Measurements from ENCODE around the gene ID3. TPM values are rescaled to one million over a fixed set of nuclear protein-coding genes. Genes with fewer than 3 reads are reported as not detected.
A peak's percentile ranks its signal among the peaks of the same experiment; 100 is the strongest.
"Not testable (repeated sequence)": the region's sequence is repeated elsewhere in the genome, so short reads cannot be mapped to it uniquely, and the experiment has no call there.

The ID3 gene
- total RNA-seq, 2 donors from 2014 or later = 65.9 to 118 TPM

- Histone ChIP-seq H3K4me1 (peaks cover 5% of the 10 kb centered on the region), H3K27ac (no peak overlapping the region), H3K36me3 (replicated peaks in 1 of 2; ENCODE audit: insufficient read depth in 1 of 2, low read depth in 2 of 2) (no peaks in the 10 kb centered on the region), H3K9me3 (no peaks in the 10 kb centered on the region), H3K27me3 (no peaks in the 10 kb centered on the region), H3K4me3 (no peak overlapping the region)
- WGBS, 2 donors = 87 to 94% methylated on average over 9 of the region's 9 CpGs
- ATAC-seq (no peak), DNase-seq (no peak)
- intact Hi-C loops (cut with DNase I) = loop anchor here (2.0 kb wide), 1 partner anchor 93 kb away; no protein-coding TSS in a partner anchor
- TF ChIP-seq POLR2A (IDR thresholded peaks at IDR 0.05) (no peak), CTCF (IDR thresholded peaks at IDR 0.05) (no peak)
Observed at GRCh38 chr1:23545851-23546250, 13.4 kb downstream of the ID3 start.

GRCh38 chr1:23544444-23545389 is 14.6 kb downstream of the ID3 start:
- DNase-seq (peak; percentile 85 to 87 (median 86)), ATAC-seq (peak; percentile 88)
- 31 to 32% methylated on average over 8 of the region's 8 CpGs for WGBS, 2 donors
- H3K4me1 ChIP-seq = peaks cover 9% of the 10 kb centered on the region
- no peaks in the 10 kb centered on the region for H3K9me3 ChIP-seq
- no peaks in the 10 kb centered on the region for H3K36me3 ChIP-seq (replicated peaks in 1 of 2; ENCODE audit: insufficient read depth in 1 of 2, low read depth in 2 of 2)
- no peaks in the 10 kb centered on the region for H3K27me3 ChIP-seq
- peak; percentile 78 to 98 (median 97) for TF ChIP-seq CTCF (IDR thresholded peaks at IDR 0.05)
- no peak for TF ChIP-seq POLR2A (IDR thresholded peaks at IDR 0.05)
- H3K4me3 ChIP-seq = no peak overlapping the region
- intact Hi-C loops (cut with DNase I) = loop anchor here (2.0 kb wide), 1 partner anchor 94 kb away; no protein-coding TSS in a partner anchor
- no peak overlapping the region for H3K27ac ChIP-seq

- intact Hi-C loops (cut with DNase I) = loop anchor here (2.0 kb wide), 1 partner anchor 95 kb away; no protein-coding TSS in a partner anchor
- ATAC-seq (no peak), DNase-seq (no peak)
- no peaks in the 10 kb centered on the region for H3K27me3 ChIP-seq
- TF ChIP-seq CTCF (IDR thresholded peaks at IDR 0.05) = no peak
- no peak for TF ChIP-seq POLR2A (IDR thresholded peaks at IDR 0.05)
- H3K36me3 ChIP-seq (replicated peaks in 1 of 2; ENCODE audit: insufficient read depth in 1 of 2, low read depth in 2 of 2) = no peaks in the 10 kb centered on the region
- no peak overlapping the region for H3K4me3 ChIP-seq
- H3K4me1 ChIP-seq = peaks cover 15% of the 10 kb centered on the region
- no peak overlapping the region for H3K27ac ChIP-seq
- 59 to 71% methylated on average over 6 to 8 of the region's 8 CpGs for WGBS, 2 donors
- no peaks in the 10 kb centered on the region for H3K9me3 ChIP-seq
Observed at GRCh38 chr1:23543707-23544443, 15.4 kb downstream of the ID3 start.

DNA sequence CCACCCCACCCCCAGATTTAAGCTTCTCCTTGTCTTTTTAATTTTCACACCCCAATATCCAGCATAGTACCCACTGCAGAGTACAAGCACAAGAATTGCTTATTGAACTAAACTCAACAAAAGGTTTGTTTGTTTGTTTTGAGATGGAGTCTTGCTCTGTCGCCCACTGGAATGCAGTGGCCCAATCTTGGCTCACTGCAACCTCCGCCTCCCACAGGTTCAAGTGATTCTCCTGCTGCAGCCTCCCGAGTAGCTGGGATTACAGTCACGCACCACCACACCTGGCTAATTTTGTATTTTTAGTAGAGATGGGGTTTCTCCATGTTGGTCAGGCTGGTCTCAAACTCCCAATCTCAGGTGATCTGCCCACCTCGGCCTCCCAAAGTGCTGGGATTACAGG is 16.4 kb downstream of the ID3 start:
- WGBS, 2 donors = 72 to 81% methylated on average over 5 of the region's 5 CpGs
- H3K27ac ChIP-seq; H3K27me3 ChIP-seq; intact Hi-C loops (cut with DNase I); H3K4me3 ChIP-seq; ATAC-seq; H3K36me3 ChIP-seq (replicated peaks in 1 of 2; ENCODE audit: insufficient read depth in 1 of 2, low read depth in 2 of 2); H3K9me3 ChIP-seq; DNase-seq: not testable (repeated sequence)
- H3K4me1 ChIP-seq = peaks cover 15% of the 10 kb centered on the region

DNA sequence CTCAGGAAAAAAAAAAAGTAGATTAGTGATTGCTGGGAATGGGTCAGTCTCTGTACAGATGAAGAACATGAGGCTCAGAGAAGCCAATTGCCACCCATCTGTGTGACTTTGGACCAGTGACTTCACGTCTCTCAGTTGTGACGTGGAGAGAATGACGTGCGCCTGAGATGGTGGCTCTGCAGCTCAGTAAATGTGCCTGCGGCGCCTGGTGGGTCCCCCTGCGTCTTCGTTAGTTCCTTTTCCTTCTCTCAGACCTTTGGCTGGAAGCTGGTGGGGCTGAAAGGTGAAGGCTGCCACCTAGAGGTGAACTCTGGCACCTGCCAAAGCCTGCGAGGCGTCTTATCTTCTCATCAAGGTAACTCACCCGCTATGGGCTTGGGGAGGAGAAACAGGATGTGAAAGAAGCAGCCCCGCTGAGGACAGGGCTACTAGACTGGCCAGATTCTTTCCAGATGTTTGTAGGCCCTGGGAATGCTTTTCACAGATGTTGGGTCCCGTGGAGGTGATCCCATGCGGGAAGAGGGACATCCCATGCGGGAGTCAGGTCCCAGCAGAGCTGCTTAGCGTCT is 19.5 kb downstream of the ID3 start:
- Histone ChIP-seq H3K36me3 (replicated peaks in 1 of 2; ENCODE audit: insufficient read depth in 1 of 2, low read depth in 2 of 2) (no peaks in the 10 kb centered on the region), H3K27me3 (no peaks in the 10 kb centered on the region), H3K4me3 (no peak overlapping the region), H3K27ac (no peak overlapping the region), H3K9me3 (no peaks in the 10 kb centered on the region), H3K4me1 (peaks cover 10% of the 10 kb centered on the region)
- 3% methylated on average over 12 to 16 of the region's 16 CpGs for WGBS, 2 donors
- ATAC-seq (peak; percentile 89), DNase-seq (peak; percentile 88 to 91 (median 90))
- no peak for TF ChIP-seq POLR2A (IDR thresholded peaks at IDR 0.05)
- peak; percentile 78 to 96 (median 92) for TF ChIP-seq CTCF (IDR thresholded peaks at IDR 0.05)
- intact Hi-C loops (cut with DNase I) = loop anchor here (5.0 kb wide), 1 partner anchor 47 kb away; no protein-coding TSS in a partner anchor
